Muscle of back (tissue), 11 donors: ENCODE data around the gene SSX2IP. TPM values are rescaled to one million over a fixed set of nuclear protein-coding genes. Genes with fewer than 3 reads are reported as not detected.
A peak's percentile ranks its signal among the peaks of the same experiment; 100 is the strongest.
"Not testable (repeated sequence)": the region's sequence is repeated elsewhere in the genome, so short reads cannot be mapped to it uniquely, and the experiment has no call there.

Experiments
- DNase-seq, 3 donors: peaks; one replicate each; pipeline versions ENCODE4 v3.0.0 to v3.0.0-alpha.2; 2013
- polyA plus RNA-seq, 10 donors: library from polyadenylated mRNA; unstranded; fragments of 120-200 nt; gene quantifications; one replicate each; pipeline ENCODE4 v1.2.1, GENCODE V29; 2013; ENCODE audit not compliant: insufficient read length in 10 of 10

SSX2IP gene
- polyA plus RNA-seq, 10 donors: 11.3 to 22.7 (median 15.4) TPM

DNA sequence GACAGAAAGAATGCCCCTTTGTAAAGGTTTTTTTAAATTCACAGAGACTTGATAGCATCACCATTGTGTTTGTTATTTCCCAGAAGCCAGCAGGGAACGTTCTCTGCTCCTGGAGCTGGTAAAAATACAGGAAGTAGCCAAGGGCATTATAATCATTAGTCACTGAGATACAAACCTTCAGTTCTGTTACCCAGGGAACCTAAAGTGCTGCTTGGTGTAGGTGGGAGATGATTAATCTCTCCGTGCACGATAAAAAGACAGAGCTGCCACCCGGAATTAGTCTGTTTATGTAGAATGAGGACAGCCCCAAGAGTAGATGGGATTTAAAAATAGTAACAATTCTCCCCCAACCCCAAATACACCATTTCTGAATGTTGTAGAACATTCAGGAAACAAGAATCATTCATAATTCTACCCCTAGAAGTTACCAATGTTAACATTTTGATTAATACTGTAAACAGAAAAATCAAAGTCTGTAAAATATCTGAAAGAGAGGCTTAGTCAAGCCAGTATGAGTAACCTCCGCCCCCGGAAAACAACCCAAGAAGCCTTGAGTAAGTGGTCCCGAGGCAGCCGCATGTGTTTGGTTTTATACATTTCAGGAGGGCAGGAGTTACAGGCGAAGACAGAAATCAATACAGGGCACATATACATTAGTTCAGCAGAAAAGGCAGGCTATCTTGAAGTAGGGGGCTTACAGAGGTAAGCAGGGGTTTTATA is 70.7 kb downstream of the SSX2IP start:
- peak in 1 of 3 donors; percentile 24 for DNase-seq

DNA sequence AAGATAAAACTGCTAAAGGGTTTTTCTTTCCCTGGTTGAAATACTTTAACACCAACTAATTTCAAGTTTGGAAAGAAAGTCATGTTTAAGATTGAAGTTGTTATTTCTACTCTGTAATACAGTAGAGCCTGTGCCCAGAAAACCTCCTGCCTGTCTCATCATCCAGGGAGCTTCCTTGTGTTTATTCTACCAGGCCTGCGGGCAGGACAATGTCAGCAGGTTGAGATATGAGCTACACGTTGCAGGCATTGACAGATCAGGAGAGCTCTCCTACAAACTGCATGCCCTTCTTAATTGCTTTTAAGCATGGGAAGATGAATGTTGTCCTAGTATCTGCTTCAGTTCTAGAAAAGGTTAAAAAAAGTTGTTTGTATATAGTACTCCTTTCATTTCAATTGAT is 72.9 kb downstream of the SSX2IP start:
- DNase-seq: no peak

DNA sequence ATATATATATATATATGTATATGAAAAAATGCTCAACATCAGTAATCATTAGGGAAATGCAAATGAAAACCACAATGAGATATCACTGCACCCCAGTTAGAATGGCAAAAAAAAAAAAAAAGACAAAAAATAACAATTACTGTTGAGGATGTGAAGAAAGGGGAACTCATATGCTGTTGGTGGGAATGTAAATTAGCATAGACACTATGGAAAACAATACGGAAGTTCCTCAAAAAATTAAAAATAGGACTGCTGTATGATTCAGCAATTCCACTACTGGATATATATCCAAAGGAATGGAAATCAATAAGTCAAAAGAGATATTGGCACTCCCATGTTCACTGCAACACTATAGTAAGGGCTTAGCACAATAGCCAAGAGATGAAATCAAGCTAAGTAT is 74.5 kb downstream of the SSX2IP start:
- DNase-seq: no peak

DNA sequence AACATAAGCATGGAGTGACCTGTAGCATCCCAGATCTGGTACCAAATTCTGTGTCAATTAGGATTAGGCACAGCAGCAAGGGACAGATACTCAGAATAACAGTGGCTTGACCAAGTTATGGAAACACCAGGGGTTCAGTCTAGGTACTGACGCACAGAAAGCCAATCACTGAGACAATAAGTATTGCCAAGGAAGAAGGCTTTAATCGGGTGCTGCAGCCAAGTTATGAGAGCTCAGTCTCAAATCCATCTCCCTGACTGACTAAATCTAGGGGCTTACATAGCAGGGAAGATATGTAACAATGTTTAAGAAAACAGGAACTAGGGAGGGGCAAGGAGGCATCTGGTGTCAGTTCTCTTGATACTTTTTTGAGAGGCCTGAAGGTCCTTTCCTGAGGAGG is 76.4 kb downstream of the SSX2IP start:
- DNase-seq: no peak

DNA sequence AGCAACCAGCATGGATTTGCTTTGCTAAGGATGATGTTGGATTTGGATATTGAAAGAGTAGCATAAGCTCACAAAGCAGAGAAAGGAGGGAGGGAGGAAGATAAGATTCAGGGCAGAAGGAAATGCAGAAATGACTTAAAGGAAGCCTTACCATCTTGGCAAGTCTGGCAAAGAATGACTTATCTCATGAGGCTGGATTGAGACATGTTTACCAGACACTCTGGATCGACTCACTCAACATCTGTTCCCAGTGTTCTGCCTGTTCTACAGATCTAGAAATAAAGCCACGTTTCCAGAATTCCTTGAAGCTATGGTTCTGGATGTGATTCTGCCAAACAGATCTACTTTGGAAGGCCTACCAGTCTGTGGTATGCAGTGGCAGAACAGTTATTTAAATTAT is 77.2 kb downstream of the SSX2IP start:
- DNase-seq: no peak

DNA sequence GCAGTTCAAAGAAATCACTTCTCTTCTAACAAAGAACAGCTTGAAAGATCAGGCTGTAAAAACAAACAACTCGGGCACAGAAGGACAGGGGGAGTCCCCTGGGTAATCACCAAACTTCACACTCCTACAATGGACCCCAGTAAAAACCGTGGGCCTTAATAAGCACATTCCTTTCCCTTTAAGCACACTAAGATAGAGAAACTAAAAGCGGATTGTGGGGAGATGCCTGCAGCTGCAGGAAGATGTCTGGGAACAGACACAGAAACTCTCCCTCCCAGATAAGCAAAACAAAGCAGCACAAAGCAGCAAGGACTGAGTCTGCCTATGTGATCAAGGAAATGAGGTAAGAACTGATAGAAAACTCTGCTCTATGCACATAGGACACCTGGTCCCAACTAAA is 78.5 kb downstream of the SSX2IP start:
- no peak for DNase-seq

DNA sequence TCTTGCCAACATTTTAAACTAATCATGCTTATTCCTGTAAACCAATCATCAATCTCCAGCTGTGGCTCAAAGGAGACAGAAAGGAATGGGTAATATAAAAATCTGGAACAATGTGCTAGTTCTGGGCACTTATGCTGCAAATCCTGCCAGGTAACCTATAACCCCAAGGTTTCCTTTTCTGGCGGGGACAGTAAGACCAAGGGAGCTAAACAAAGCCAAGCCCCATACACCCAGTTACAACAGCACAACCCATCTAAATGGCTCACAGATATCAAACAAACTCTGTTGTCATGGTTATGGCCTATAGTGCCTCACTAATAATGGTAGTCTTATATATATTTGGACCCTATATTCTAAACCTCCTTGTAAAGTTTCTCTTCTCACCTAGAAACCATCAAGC is 79.2 kb downstream of the SSX2IP start:
- no peak for DNase-seq

DNA sequence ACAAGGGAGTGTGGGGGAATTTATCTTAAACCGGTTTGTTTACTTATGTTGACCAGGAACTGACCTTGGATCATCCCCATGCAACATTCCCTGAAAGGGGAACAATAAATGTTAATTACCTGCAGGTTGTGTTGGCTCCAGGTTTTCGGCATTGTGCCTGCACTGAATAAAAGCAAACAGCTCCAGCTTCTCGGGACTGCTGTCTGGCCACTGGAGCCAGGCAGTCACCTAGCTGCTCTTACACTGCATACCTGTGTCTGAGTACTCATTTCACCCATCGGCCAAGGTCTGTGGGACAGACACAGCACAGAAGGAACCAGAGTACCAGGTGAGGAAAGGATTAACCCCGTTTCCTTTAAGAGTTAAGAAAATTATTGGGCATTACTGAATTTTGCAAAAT is 83.3 kb downstream of the SSX2IP start:
- DNase-seq: no peak

DNA sequence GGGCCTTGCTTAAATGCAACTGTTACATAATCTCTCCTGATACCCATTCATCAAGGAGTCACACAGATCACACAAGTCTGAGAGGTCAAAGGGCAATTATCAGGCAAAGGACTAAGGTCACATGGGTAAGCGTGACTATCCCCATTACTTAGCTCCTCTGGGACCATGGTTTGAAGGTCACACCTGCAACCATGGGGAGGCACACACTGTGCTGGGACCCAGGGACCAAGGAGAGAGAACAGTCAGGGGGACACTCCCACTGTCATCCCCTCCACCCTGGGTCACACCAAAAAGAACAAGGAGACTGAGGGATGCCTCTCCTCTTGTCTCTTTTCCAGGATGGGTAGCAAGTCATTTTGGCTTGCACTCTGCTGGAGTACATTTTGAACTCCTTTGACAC is 85.1 kb downstream of the SSX2IP start:
- no peak for DNase-seq

DNA sequence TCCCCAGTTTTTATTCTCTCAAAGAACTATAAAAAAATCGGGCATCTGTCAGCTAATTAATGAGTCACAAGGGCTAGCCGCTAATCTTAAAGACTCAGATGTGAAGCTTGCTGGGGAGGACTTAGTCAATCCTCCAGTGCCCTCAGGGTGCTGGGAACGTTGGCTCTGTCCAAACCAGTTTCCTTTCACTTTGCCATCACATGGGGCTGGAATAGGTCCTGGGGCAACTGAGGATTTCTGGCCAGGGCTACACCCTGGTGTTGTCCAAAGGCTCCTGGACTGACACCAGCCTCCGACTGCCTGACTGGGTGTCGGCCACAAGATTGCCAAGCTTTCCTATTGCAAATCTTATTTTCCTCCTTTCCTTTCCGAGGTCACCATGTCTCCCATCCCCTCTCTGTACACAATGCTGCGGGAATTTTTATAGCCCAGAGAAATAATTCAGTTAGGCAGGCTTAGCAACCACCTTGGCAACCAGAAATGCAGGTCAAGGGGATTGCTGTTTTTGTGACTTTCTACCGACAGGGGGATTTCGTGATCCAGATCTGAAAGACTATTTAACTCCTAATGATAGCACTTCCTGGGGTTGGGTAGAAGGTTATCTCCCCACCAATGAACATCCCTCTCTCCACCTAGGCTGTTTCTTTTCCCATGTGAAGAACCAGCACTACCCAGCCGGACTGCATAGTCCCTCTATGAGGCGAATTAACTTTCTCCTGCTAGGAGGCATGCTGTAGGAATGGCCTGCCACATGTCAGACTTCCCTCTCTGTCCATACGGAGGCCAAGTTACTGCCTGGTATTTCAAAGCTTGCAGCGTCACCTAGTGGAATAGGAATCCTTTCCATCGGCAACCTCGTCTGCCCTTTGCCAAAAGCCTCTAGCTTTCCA is 86.1 kb downstream of the SSX2IP start:
- DNase-seq: no peak

DNA sequence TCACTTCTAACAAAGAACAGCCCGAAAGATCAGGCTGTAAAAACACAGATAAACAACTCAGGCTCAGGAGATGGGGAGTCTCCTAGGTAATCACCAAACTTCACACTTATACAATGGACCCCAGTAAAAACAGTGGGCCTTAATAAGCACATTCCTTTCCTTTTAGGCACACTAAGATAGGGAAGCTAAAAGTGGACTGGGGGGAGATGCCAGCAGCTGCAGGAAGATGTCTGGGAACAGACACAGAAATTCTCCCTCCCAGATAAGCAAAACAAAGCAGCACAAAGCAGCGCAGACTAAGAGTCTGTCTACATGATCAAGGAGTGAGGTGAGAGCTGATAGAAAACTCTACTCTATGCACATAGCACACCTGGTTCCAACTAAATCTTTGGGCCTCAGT is 87.0 kb downstream of the SSX2IP start:
- no peak for DNase-seq

DNA sequence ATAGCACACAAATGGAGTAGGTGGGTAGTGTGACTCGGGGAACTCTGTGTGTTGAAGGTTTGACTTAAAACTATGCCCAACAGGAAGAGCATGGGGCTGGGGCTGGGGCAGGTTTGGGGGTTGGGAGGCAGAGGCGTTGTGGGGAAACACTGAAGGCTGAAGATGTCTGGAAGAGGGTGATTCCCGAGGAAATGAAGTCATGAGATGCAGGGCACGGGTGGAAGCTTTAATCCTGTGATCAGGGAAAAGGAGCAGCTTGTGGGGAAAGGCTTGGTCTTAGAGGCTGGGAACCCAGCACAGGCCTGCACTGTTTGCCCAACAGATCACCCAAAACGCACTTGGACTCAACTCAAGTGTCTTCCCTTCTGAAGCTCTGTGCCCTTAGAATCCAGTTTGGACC is 89.5 kb downstream of the SSX2IP start:
- DNase-seq: no peak

DNA sequence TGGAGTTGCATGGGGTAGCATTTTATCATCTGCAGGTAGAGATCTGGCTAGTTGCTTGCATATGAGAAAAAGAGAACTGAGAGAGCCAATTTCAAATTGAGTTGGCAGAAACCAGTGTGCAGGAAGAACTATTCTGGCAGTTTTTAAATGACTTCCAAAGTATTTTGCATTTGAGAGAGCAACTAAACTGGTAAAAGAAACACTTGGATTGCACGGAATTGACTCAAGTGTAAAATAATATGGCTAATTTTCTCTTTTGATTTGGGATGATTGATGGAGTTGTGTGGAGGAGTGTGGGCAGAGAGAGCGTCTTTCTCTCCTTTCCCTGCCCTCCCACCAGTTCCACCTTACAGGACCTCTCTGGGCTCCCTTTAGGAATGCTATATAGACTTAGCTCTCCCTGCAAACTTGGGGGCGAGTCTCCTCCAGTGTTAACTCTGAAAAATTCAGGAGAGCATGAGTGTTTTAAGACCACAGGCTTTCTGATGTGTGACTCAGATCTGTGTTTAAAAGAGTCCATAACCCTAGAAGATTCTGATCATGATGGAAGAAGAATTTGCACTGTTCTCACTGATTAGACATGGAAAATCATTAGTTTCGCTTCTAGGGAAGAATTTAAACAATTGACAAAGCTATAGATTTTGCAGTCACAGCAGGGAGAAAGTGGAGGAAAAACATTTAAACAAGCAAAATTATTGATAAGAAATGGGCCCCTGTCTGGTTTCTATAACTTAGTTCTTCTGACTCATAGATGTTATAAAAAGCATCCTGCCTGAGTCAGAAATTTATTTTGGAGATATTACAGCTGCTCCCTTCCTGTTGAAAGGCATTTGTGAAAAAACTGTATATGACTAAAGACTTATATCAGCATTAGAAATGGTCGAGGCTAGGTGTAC is 91.2 kb downstream of the SSX2IP start:
- DNase-seq: peak in 1 of 3 donors; percentile 70

DNA sequence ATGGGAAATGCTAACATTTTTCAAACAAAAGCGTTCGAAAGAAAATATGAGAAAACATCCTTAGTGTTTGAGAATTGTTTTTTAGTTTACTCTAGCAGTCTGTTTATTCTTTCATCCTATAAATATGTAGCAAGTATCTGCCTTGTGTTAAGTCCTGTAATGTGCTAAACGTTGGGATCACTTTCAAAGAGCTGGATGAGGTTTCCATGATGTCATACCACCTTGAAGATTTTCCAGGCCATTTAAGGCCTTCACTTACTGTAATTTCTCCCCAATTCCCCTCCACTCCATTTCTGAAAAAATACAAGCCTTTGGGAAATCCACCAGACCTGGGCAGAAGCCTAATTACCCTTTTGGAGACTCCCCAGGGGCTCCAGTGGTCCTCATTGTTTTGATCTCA is 91.8 kb downstream of the SSX2IP start:
- no peak for DNase-seq

DNA sequence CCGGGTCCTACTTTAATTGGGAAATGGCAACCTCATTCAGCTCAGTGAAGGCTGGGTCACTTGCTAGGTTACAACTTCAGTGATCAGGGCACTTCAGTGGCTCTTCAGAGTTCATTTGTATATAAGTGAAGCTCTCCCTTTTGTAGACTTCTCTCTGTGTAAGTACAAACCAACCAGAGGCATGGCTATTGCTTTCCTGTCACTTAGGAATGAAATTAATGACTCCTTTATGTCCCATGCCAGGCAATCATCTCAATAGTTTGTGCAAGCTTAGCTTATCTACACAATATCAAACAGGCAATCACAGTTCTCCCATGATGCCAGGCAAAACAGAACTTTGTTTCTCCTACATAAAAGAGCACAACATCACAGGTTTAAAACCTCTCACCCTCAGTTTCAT is 93.2 kb downstream of the SSX2IP start:
- no peak for DNase-seq

DNA sequence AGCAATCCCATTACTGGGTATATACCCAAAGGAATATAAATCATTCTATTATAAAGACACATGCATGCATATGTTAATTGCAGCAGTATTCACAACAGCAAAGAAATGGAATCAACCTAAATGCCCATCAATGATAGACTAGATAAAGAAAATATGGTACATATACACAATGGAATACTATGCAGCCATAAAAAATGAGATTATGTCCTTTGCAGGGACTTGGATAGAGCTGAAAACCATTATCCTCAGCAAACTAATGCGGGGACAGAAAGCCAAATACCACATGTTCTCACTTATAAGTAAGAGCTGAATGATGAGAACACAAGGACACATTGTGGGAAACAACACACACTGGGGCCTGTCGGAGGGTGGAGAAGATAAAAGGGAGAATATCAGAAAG is 95.3 kb downstream of the SSX2IP start:
- DNase-seq: not testable (repeated sequence)

Other genes starting within 250 kb of the SSX2IP start
- gene RPF1, start 211.2 kb downstream of the SSX2IP start, polyA plus RNA-seq: 10 to 100 TPM; 28.5 to 37.6 (median 31.9) TPM
- gene SPATA1, start 184.1 kb downstream of the SSX2IP start, polyA plus RNA-seq: 1 to 10 TPM in 4 of 10 donors, under 1 TPM in 6; 0.32 to 2.8 (median 0.96) TPM
- gene GNG5, start 183.9 kb downstream of the SSX2IP start, polyA plus RNA-seq: 100 to 1,000 TPM; 166 to 213 (median 181) TPM
- 1 to 10 TPM; 5.8 to 9.0 (median 7.2) TPM for gene CTBS, start 116.0 kb downstream of the SSX2IP start, polyA plus RNA-seq
- gene LPAR3, start 202.7 kb upstream of the SSX2IP start, polyA plus RNA-seq: 1 to 10 TPM in 1 of 10 donors, under 1 TPM in 7, not detected in 2; 0.05 to 1.3 (median 0.13) TPM